Measurements from ENCODE around the gene GIT1. TPM values are rescaled to one million over a fixed set of nuclear protein-coding genes. Genes with fewer than 3 reads are reported as not detected.

GIT1 gene, protein sequence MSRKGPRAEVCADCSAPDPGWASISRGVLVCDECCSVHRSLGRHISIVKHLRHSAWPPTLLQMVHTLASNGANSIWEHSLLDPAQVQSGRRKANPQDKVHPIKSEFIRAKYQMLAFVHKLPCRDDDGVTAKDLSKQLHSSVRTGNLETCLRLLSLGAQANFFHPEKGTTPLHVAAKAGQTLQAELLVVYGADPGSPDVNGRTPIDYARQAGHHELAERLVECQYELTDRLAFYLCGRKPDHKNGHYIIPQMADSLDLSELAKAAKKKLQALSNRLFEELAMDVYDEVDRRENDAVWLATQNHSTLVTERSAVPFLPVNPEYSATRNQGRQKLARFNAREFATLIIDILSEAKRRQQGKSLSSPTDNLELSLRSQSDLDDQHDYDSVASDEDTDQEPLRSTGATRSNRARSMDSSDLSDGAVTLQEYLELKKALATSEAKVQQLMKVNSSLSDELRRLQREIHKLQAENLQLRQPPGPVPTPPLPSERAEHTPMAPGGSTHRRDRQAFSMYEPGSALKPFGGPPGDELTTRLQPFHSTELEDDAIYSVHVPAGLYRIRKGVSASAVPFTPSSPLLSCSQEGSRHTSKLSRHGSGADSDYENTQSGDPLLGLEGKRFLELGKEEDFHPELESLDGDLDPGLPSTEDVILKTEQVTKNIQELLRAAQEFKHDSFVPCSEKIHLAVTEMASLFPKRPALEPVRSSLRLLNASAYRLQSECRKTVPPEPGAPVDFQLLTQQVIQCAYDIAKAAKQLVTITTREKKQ
- total RNA-seq, result 10 to 100 TPM; 23.7 to 67.2 (median 34.3) TPM
- polyA plus RNA-seq, result 10 to 100 TPM; 17.7 to 26.4 (median 18.9) TPM
- long read RNA-seq, donor 1, result 0 reads
- long read RNA-seq, donor 2, partial matches to known transcripts, result 0 of 2 reads
- long read RNA-seq, donor 2, other reads (novel, unspliced or antisense), result 0 of 2 reads
- long read RNA-seq, donor 3, partial matches to known transcripts, result 0 of 1 reads
- long read RNA-seq, donor 3, other reads (novel, unspliced or antisense), result 0 of 1 reads
- long read RNA-seq, donor 4, partial matches to known transcripts, result 0 of 1 reads
- long read RNA-seq, donor 4, other reads (novel, unspliced or antisense), result 0 of 1 reads
- long read RNA-seq, donor 5, transcript GIT1-201 (20 exons, 3,768 nt), result major isoform, 7 of 13 reads
- long read RNA-seq, donor 5, partial matches to known transcripts, result 6 of 13 reads
- long read RNA-seq, donor 5, other reads (novel, unspliced or antisense), result 0 of 13 reads
- long read RNA-seq, donor 6, partial matches to known transcripts, result 45 of 49 reads
- long read RNA-seq, donor 6, other reads (novel, unspliced or antisense), result 0 of 49 reads
- long read RNA-seq, donor 7, partial matches to known transcripts, result 8 of 11 reads
- long read RNA-seq, donor 7, other reads (novel, unspliced or antisense), result 0 of 11 reads
- long read RNA-seq, donor 8, partial matches to known transcripts, result 0 of 4 reads
- long read RNA-seq, donor 8, other reads (novel, unspliced or antisense), result 0 of 4 reads
- long read RNA-seq, donor 9, result 0 reads
- long read RNA-seq, donor 10, partial matches to known transcripts, result 0 of 2 reads
- long read RNA-seq, donor 10, other reads (novel, unspliced or antisense), result 0 of 2 reads

- intact Hi-C loops (cut with DNase I; ENCODE audit: low total_unique reads), result no loop called here
- TF ChIP-seq EP300 (IDR thresholded peaks at IDR 0.05) (no peak), POLR2AphosphoS5 (IDR thresholded peaks at IDR 0.05) (peak; percentile 51 to 76 (median 63)), POLR2A (IDR thresholded peaks at IDR 0.05) (no peak), CTCF (IDR thresholded peaks at IDR 0.05) (no peak)
- DNase-seq, result peak; percentile 90 to 96
- H3K27me3 ChIP-seq, result peaks cover 0 to 9% (median 0%) of the 10 kb centered on the region in 3 donors
- no peaks in the 10 kb centered on the region for H3K9me3 ChIP-seq
- 5 to 18% (median 7%) methylated on average over 13 to 68 of the region's 70 CpGs for WGBS, 5 donors
- peak within 1 kb of the TSS; percentile 76 to 90 (median 85) for H3K27ac ChIP-seq
- H3K4me3 ChIP-seq, result peak within 1 kb of the TSS; percentile 78 to 89 (median 84)
- H3K36me3 ChIP-seq, result no peaks in the 10 kb centered on the region
- H3K4me1 ChIP-seq, result peaks cover 58 to 86% (median 82%) of the 10 kb centered on the region in 4 donors
Measured at GRCh38 chr17:29589524-29590410, at the start of gene GIT1. Gene GIT1, minus strand, starts transcription at chr17:29589648. Its CDS starts 270 bp downstream, at chr17:29589378.

DNA sequence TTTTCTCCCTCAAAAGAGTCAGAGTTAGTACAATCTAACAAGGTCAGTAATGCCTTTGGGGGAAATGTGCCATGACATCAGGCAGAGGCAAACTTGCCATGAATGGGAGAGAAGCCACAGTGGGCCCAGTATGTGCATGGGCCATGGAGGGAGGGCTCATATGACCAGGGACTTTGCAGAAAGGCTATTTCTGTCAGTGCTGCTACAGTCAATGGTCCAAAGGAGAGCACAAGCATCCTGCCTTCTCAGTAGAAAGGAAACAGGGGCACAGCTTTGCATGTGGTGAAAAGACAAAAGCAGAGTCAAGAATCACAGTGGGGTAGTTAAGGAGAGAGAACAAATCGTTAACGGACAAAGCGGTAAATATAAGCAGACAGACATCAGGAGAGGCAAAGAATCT, 44.4 kb upstream of the GIT1 start:
- H3K36me3 ChIP-seq, result peaks cover 25 to 86% (median 72%) of the 10 kb centered on the region in 4 donors
- WGBS, 5 donors, result 92 to 95% (median 94%) methylated on average over 3 of the region's 3 CpGs
- DNase-seq, result no peak
- TF ChIP-seq EP300 (IDR thresholded peaks at IDR 0.05), result no peak
- no peak for TF ChIP-seq POLR2A (IDR thresholded peaks at IDR 0.05)
- no peak for TF ChIP-seq CTCF (IDR thresholded peaks at IDR 0.05)
- TF ChIP-seq POLR2AphosphoS5 (IDR thresholded peaks at IDR 0.05), result no peak
- intact Hi-C loops (cut with DNase I; ENCODE audit: low total_unique reads), result no loop called here
- no peaks in the 10 kb centered on the region for H3K27me3 ChIP-seq
- peaks cover 0 to under 1% (median 0%) of the 10 kb centered on the region in 4 donors for H3K4me1 ChIP-seq
- H3K4me3 ChIP-seq, result no peak overlapping the region
- H3K9me3 ChIP-seq, result no peaks in the 10 kb centered on the region
- no peak overlapping the region for H3K27ac ChIP-seq

DNA sequence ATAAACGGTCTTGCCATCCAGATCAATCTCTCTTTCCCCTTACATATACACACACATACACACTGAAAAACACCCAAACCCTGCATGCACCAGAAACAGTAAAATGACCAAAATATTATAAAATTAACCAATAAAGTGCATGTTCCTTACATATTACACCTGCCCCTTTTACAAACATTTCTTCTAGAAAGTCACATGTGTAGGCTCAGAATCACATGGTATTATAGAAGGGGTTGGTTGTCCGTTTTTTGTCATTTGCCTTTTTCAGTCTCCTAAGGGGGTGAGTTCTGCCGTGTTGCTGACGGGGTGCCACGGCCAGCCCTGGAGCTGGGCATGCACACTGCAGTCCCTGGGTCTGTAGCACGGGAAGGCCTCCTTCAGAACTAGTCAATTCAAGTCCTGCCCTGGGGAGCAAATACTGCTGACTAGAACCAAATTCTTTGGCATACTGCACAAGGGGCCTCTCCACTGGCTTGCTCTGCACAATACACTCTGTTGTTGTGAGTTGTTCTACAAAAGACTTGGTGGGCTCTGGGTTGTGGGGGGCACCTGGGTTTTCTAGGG, 41.3 kb upstream of the GIT1 start:
- peaks cover 25 to 76% (median 62%) of the 10 kb centered on the region in 4 donors for H3K36me3 ChIP-seq
- H3K27ac ChIP-seq, result no peak overlapping the region
- H3K4me3 ChIP-seq, result no peak overlapping the region
- H3K9me3 ChIP-seq, result no peaks in the 10 kb centered on the region
- no peak for TF ChIP-seq POLR2AphosphoS5 (IDR thresholded peaks at IDR 0.05)
- no peak for TF ChIP-seq CTCF (IDR thresholded peaks at IDR 0.05)
- TF ChIP-seq EP300 (IDR thresholded peaks at IDR 0.05), result no peak
- TF ChIP-seq POLR2A (IDR thresholded peaks at IDR 0.05), result no peak
- 82 to 91% (median 90%) methylated on average over 6 of the region's 6 CpGs for WGBS, 5 donors
- no peaks in the 10 kb centered on the region for H3K4me1 ChIP-seq
- no peak for DNase-seq
- intact Hi-C loops (cut with DNase I; ENCODE audit: low total_unique reads), result no loop called here
- H3K27me3 ChIP-seq, result no peaks in the 10 kb centered on the region

Measured in stomach (tissue), 19 donors.